Pulmonary artery endothelial cell (primary cell): ENCODE data around the gene COA1. TPM values are rescaled to one million over a fixed set of nuclear protein-coding genes. Genes with fewer than 3 reads are reported as not detected.
"Not testable (repeated sequence)": the region's sequence is repeated elsewhere in the genome, so short reads cannot be mapped to it uniquely, and the experiment has no call there.

ENCODE experiments used
- DNase-seq: peaks from one replicate; pipeline ENCODE4 v3.0.0-alpha.2; 2011; ENCODE audit warnings: low read depth, low spot score
- total RNA-seq: library from RNA; depleted of rRNA; stranded (reverse); fragments of >200 nt; gene quantifications from 2 replicates; pipeline ENCODE4 v1.2.3, GENCODE V29; 2014

COA1 gene
- total RNA-seq, 1 donor from 2014 or later, result 47.8 TPM

DNA sequence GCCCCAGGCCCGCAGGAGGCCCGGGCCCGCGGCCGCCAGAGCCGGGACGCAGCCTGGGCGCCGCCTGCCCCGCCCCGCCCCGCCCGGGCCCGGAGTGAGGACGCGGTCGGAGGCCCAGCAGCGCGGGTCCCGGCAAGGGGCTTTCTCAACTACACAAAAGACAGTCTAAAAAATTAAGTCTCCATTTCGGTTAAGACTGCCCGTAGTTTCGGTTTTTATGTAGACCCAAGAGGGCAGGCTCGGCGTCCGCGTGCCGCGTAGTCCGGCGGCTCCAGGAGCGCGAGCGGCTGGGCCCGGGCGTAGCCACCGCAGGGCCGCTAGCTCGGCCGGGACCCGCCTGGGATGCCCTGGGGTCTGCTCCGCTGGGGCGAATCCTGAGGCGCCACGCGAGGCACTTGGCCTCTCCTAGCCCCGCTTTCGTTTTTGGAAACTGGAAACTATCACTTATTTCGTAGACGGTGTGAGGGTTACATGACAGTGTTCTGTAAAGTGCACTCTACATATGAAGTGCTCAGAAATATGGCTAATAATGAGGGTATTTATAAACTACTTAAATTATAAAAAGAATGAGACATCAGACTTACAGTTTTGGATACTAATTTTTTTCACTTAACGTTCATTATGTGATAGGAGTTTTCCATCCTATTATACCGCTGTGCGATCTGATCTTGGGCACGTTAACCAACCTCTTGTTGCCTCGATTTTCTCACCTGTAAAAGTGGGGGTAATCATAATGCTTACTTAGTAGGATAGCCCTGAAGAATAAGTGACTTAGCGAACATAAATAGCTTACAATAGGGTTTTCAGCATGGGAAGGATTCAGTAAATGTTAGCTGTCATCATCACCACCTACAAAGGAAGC, 29.7 kb upstream of the COA1 start:
- no peak for DNase-seq

GRCh38 chr7:43758029-43758821, 28.9 kb upstream of the COA1 start, which contains the start of gene BLVRA:
Gene BLVRA, plus strand, starts transcription at chr7:43758680. Its CDS starts 12,479 bp downstream, at chr7:43771159.
- no peak for DNase-seq

GRCh38 chr7:43757073-43757720, 27.9 kb upstream of the COA1 start:
- DNase-seq, result no peak

GRCh38 chr7:43756368-43757072, 27.2 kb upstream of the COA1 start:
- no peak for DNase-seq

- DNase-seq, result no peak
Measured at GRCh38 chr7:43754596-43754995, 25.3 kb upstream of the COA1 start.

DNA sequence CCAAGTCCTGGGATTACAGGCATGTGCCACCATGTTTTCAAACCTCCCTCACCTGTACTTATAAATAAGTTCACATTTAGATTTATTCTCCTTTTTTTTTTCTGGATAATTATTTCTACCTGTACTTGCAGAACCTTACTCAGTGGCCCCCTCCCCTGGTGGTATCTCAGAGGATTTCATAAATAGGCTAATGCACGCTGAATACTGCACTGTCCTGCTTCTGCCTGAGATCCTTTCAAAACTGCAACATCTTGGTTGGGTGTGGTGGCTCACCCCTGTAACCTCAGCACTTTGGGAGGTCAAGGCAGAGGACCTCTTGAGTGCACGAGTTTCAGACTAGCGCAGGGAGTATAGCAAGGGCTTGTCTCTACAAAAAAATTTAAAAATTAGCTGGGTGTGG, 24.5 kb upstream of the COA1 start:
- no peak for DNase-seq

DNA sequence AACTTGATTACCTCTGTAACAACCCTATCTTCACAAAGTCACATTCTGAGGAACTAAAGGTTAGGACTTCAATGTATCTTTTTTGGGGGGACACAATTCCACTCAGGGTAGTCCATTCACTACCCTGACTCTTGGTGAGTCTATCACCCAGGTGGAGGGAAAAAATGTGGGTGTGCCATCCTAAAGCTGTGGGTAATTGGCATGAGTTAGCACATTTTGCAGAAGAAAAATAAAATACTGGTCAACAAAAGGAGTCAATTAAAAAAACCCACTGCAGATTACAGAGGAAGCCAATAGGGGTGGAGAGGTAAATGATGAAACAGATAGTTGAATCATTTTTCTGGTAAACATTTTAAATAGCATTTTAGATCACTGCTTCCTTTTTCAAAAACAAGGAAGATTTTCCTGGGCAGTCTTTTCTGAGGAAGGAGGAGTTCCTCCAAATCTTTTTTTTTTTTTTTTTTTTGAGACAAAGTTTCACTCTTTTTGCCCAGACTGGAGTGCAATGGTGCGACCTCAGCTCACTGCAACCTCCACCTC, 24.0 kb upstream of the COA1 start:
- DNase-seq, result no peak

DNA sequence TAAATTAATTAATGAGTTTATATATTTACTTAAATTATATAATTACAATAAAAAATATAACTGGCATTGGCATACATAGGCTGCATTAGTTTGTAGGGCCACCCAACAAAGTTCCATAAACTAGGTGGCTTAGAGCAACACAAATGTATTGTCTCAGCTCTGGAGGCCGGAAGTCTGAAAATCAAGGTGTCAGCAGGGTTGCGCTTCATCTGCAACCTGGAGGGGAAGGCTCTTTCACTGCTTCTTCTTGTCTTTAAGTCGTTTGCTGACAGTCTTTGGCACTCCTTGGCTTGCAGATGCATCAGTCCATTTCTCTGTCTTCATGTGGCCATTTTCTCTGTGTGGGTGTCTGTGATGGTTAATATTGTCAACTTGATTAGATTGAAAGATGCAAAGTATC, 23.1 kb upstream of the COA1 start:
- DNase-seq, result no peak

- DNase-seq, result no peak
Measured at GRCh38 chr7:43750016-43750887, 20.9 kb upstream of the COA1 start.

GRCh38 chr7:43749383-43749940, 20.1 kb upstream of the COA1 start:
- DNase-seq, result no peak

- no peak for DNase-seq
Measured at GRCh38 chr7:43747328-43748105, 18.2 kb upstream of the COA1 start.

GRCh38 chr7:43742692-43743091, 13.4 kb upstream of the COA1 start:
- no peak for DNase-seq

DNA sequence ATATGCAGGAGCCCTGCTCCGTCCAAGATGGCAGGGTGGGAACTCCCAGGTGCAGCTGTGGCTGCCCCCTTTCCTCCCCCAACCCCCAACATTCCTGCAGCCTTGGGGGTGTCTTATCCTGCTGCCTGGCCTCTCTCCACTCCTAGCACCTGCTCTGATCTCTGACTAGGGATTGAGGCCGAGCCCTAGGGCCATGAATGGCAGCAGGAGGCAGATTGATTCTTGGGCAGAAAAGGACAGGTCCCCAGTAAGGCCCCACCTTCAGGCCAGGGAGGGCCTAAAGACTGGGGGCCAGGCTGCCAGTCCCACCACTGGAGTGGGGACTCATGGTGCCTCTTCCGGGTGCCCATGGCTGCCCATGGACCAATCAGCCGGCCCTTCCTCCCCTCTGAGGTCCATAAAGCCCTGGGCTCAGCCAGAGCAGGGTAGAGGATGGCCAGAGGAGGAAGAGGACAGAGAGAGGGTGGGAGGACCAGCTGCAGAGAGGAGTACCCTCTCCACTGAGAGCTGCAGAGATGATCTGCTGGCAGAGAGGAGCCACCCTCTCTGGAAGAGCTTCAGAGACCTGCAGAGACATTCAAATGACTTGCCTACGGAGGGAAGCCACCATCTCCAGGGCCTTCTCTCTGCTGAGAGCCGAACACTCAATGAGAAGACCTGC, 8.3 kb upstream of the COA1 start:
- no peak for DNase-seq

DNA sequence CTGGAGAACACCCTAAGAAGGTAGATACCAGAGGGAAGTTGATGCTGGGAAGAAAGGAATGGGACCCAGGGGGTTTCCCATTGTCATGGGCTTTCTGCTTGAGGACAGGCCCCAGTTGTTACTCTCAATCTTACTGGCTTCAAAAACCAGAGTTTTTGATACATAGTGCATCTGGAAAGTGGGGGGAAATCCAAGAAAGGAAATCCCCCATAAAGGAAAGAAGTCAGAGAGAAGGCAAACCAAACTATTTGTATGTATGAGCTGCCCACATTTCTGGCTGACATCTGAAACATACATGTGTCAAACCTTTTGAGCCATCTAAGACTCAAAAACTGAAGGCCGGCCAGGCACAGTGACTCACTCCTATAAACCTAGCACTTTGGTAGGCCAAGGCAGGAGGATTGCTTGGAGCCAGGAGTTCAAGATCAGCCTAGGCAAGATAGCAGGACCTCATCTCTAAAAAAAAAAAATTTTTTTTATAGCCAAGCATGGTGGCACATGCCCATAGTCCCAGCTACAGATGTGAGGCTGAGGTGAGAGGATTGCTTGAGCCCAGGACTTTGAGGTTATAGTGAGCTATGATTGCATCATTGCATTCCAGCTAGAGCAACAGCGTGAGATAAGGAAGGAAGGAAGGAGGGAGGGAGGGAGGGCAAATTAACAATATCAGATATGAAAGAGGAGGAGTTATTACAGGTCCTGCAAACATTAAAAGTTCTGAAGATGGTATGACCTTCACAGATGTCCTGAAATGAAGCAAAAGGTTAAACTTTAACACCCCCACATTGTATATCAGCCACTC, 6.7 kb upstream of the COA1 start:
- DNase-seq, result no peak

GRCh38 chr7:43735403-43735801, 6.1 kb upstream of the COA1 start:
- no peak for DNase-seq

DNA sequence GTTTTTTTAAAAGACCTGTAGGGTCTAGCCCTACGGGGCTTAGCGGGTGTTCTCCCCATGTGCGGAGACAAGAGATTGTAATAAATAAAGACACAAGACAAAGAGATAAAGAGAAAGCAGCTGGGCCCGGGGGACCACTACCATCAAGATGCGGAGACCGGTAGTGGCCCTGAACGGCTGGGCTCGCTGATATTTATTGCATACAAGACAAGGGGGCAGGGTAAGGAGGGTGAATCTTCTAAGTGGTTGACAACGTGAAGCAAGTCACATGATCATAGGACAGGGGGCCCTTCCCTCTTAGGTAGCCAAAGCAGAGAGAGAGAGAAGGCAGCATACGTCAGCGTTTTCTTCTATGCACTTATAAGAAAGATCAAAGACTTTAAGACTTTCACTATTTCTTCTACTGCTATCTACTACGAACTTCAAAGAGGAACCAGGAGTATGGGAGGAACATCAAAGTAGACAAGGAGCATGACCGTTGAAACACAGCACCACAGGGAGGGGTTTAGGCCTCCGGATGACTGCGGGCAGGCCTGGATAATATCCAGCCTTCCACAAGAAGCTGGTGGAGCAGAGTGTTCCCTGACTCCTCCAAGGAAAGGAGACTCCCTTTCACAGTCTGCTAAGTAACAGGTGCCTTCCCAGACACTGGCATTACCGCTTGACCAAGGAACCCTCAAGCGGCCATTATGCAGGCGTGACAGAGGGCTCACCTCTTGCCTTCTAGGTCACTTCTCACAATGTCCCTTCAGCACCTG, 5.4 kb upstream of the COA1 start:
- DNase-seq, result not testable (repeated sequence)

GRCh38 chr7:43731494-43731893, 2.2 kb upstream of the COA1 start:
- not testable (repeated sequence) for DNase-seq
